GM18519 (cell line): ENCODE data around the gene CCDC142.
"Not testable (repeated sequence)": the region's sequence is repeated elsewhere in the genome, so short reads cannot be mapped to it uniquely, and the experiment has no call there.

Experiments used
- ATAC-seq: cut with Tn5 transposase; IDR thresholded peaks from one replicate; pipeline ENCODE4 v1.9.1; 2021; ENCODE audit warnings: mild to moderate bottlenecking, moderate library complexity; ENCODE audit not compliant: unreplicated experiment, low FRiP score

Gene CCDC142

DNA sequence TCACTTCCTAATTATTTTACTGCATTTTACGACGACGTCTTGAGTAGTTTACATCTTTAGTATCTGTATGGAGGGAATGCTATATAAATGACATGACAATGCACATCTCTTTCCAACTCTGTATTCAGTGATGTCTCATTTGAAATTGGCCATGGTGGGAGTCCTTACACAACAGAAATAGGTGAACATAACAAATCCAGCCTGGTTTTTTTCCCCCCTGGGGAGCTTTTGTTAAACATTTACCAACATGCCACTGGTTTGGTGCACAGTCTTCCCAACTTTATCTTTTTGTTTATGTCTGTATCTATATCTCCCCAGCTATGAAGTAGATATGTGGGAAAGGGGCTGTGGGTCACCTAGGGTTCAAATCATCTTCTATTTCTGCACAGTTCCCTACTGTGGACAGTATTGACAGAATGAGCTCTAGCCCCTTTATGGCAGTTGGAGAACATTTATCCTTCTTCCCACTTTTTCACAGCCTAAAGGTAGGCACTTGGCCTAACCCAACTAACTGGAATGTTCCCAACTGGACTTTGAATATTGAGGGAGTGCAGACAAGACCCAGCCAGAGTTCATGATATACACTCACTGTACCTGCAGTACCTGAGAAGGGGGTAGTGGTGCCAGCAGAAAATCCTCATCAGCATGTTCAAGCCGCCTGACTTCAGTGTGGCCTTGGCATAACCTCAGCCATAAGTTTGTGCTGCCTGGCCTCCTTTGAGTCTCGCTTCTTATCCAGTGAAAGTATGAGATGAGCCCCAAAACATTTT is 35.4 kb downstream of the CCDC142 start:
- no peak for ATAC-seq

GRCh38 chr2:74444498-74445318 is 38.1 kb downstream of the CCDC142 start:
- ATAC-seq: no peak

DNA sequence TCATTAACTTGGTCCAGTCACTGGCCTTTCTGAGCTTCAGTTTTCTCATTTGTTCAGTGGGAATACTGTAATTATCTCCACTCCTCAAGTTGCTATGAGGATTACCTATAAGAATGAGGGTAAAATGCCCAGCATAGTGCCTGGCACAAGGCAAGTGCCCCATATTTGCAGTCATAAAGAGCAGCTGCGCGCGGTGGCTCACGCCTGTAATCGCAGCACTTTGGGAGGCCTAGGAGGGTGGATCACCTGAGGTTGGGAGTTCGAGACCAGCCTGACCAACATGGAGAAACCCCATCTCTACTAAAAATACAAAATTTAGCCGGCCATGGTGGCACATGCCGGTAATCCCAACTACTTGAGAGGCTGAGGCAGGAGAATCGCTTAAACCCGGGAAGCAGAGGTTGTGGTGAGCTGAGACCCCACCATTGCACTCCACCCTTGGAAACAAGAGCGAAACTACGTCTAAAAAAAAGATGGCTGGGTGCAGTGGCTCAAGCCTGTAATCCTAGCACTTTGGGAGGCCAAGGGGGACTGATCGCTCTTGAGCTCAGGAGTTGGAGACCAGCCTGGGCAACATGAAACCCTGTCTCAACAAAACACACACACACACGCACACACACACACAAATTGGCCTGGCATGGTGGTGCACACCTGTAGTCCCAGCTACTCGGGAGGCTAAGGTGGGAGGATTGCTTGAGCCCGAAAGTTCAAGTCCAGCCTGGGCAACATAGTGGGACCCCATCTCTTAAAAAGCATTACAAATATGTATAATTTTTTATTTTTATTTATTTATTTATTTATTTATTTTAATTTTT is 40.1 kb downstream of the CCDC142 start:
- ATAC-seq: not testable (repeated sequence)

GRCh38 chr2:74441690-74442482 is 40.9 kb downstream of the CCDC142 start, which contains the start of gene RTKN:
RTKN (minus strand) TSS chr2:74441937; CDS start chr2:74441816, 121 bp downstream.
- ATAC-seq: no peak

DNA sequence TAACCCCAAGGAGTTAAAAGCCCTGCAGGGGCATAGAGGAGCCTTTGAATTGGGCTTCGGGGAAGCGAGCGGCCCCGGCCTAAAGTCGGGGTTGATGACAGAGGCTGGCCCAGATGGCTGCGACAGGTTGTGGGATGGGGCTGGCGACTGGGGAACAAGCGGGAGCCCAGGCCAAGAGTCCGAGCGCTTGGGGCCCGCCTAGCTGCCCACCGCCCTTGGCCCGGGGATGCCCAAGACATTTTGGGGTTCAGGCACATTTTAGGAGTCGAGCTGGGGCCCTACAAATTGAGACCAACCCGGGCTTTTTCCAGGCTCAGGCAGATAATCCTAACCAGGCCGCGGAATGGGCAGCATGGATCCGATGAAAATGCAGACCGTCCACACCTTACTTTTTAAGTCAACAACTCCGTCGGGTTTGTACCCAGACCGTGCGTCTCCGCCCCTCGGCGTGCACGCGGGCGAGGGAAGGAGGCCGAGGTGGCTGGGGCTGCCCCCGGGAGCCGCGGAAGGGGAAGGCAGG is 41.6 kb downstream of the CCDC142 start:
- ATAC-seq: no peak

DNA sequence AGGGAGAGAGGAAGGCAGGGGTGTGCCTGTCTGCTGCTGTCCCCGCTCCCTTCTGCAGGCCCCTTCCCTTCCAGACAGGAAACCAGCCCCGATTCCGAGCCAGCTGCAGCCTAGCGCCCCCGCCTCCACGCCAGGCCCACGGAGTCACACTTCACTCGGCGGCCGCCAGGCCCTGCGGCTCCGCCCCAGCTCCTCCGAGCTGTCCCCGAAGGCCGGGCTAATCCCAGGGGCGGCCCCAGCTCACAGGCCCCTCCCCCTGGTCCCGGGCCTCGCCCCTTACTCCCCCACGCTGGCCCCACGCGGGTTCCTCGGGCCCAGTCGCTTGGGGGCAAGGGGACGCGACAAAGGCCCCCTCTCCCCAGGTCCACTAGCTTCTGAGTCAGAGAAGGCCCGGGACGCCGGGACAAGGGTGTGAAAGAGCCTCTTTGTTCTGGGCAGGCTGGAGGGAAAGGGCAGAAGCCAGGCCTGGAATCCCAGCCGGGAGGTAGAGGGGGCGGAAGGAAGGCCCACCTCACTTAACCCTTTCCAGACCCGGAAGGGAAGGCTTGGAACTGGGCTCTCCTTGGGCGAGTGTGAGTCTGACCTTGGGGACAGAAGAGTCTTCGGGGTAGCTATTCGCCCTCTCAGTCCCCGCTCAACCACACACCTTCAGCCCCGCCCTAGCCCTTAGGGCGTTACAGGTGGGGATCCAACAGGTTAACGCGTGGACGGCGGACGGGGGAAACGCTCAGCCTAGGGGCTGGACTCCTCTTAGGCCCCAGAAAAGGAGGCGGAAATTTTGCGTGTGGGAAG is 42.2 kb downstream of the CCDC142 start:
- peak; percentile 86 for ATAC-seq

- ATAC-seq: no peak
These were observed 42.9 kb downstream of the CCDC142 start for GRCh38 chr2:74439803-74440377.

DNA sequence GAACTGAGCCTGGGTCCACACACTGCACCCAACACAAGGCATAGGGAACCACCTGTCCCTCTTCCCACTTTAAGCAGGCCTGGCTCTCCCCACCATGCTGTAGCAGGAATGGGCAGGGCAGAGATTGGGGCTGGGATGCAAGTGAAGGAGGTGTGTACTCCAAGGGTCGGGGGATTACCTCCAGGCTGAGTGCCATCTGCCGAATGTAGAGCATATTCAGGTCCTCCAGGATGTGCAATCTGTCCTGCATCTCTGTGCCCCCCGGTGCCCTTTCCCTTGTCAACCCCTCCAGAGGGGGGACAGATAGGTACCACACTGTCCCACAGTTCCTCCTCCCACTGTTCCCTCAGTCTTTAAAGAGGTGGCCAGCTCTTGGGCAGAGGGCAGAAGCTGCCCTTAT is 43.4 kb downstream of the CCDC142 start:
- ATAC-seq: no peak

DNA sequence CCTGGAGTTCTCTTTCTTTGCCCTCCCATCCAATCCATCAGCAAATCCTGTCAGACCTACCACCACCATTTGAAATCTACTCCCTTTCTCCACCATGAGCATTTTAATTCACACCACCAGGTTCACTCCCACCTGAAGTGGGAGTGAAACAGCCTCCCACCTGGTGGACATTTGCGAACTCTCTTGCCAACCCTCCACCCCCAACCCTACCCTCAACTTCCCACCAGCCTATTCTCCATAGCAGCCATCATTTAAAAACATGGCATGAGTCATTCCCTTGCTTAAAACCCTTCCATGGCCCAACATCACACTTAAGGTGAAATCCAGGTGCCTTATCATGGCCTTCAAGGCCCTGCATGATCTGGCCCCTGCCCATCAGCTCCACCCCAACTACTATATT is 44.5 kb downstream of the CCDC142 start:
- no peak for ATAC-seq

DNA sequence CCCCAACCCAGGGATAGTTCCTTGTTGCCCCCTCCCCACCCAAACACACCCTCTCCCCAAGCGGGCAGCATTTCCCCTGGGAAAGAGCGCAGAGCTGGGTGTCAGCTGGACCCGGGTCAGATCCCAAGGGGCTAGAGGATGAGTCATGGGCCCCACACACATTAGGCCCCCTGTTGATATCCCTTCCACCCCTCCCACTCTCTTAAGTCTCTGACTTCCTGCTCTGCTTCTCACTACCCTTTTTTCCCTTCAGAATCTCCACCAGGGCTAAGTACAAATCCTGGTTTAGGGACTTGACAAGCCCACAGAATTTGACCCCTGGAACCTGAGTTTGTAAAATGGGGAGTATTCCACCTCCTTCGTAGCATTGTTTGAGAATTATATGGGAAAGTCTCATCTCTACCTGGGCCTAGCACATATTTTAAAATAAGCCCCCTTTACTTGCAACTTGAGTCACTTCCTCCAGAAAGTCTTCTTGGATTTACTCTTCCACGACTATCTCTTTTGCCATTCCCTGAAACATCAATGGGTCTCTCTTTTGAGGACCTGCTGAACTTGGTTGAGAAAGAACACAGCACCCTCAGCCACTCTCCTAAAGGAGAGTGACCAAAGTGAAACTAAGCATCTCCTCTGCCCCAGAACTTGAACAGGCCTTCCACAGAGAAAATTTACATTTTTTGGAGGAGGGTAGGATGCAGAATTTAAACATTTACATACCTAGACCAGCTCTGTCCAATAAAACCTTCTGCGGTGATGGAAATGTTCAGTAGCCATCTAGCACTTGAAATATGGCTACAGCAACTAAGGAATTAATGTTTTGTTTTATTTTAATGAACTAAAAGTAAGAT is 45.7 kb downstream of the CCDC142 start:
- ATAC-seq: no peak

GRCh38 chr2:74436111-74436805 is 46.5 kb downstream of the CCDC142 start:
- no peak for ATAC-seq

DNA sequence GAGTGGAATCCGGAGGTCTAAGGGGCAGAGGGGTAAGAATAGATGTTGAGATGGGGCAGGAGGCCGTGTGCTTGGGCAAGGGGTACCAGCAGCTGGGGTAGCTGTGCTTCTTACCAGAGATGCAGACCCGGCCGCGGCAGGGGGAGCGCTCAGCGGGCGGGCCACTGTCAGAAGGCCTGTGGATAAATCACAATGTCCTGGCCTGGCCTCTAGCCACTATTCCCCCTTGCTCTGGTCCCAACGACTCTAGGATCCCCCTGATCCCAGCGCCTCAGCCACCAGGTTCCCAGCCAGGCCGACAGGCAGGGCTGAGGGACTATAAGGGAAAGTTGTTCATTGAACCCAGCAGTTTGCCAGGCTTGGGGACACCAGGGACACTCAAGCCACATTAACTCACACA is 52.3 kb downstream of the CCDC142 start:
- no peak for ATAC-seq

- ATAC-seq: no peak
These were observed 53.0 kb downstream of the CCDC142 start for GRCh38 chr2:74429487-74430451.

DNA sequence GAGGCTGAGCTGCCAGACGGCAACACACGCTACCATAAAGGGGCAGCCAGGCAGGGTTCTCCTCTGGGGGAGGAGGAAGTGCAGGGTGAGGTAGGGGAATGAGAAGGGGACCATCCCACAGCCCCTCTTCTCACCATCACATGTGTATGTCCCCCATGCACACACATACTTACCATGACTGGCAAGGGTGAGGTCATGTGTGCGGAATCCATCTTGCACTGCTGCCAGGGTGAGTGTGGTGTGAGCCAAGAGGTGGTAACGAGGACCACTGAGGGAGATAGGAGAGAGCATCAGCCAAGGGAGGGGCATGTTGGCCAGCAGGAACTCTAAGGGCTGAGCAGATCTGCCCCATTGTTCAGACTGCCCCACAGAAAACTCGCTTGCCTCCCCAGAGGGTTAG is 54.1 kb downstream of the CCDC142 start:
- ATAC-seq: no peak

GRCh38 chr2:74427551-74427950 is 55.2 kb downstream of the CCDC142 start:
- no peak for ATAC-seq

- ATAC-seq: no peak
These were observed 56.5 kb downstream of the CCDC142 start for GRCh38 chr2:74426181-74426758.
